ENCODE results near the gene CENPE. TPM values are rescaled to one million over a fixed set of nuclear protein-coding genes. Genes with fewer than 3 reads are reported as not detected.

CENPE gene
- total and polyA plus RNA-seq, 4 donors, result 0.25 to 20.9 (median 0.72) TPM

- WGBS, result 23% methylated on average over 2 of the region's 2 CpGs
- Histone ChIP-seq H3K4me3 (ENCODE audit: low read depth in 1 of 3, low read length in 3 of 3) (no peak overlapping the region), H3K9ac (ENCODE audit: low read depth in 1 of 2, low read length in 2 of 2) (no peak overlapping the region), H3K4me1 (ENCODE audit: control insufficient read depth in 4 of 4, insufficient read depth in 4 of 4, low read length in 3 of 4) (peaks cover 0 to 13% (median 8%) of the 10 kb centered on the region in 4 donors), H3K36me3 (ENCODE audit: control insufficient read depth in 4 of 4, insufficient read depth in 3 of 4, low read depth in 1 of 4, low read length in 3 of 4) (no peaks in the 10 kb centered on the region), H3K27ac (ENCODE audit: low read depth in 1 of 2, low read length in 2 of 2) (no peak overlapping the region), H3K27me3 (ENCODE audit: control insufficient read depth in 4 of 4, insufficient read depth in 4 of 4, low read length in 3 of 4) (no peaks in the 10 kb centered on the region), H3K9me3 (ENCODE audit: control insufficient read depth in 4 of 4, low read length in 3 of 4) (no peaks in the 10 kb centered on the region)
- DNase-seq (ENCODE audit: low spot score), result no peak
- TF ChIP-seq JUND (IDR thresholded peaks at IDR 0.05), result no peak
- no peak for TF ChIP-seq REST (IDR thresholded peaks at IDR 0.05)
- no peak for TF ChIP-seq HNF4A (conservative IDR thresholded peaks at IDR 0.05)
- no peak for TF ChIP-seq EGR1 (IDR thresholded peaks at IDR 0.05; ENCODE audit: low read depth in 2 of 2)
- no peak for TF ChIP-seq FOXA1 (IDR thresholded peaks at IDR 0.05)
- no peak for TF ChIP-seq YY1 (IDR thresholded peaks at IDR 0.05)
- TF ChIP-seq MAX (IDR thresholded peaks at IDR 0.05), result no peak
- TF ChIP-seq CTCF (IDR thresholded peaks at IDR 0.05; ENCODE audit: low read depth, low read length, missing input control), result no peak
- TF ChIP-seq RAD21 (IDR thresholded peaks at IDR 0.05), result no peak
- no peak for TF ChIP-seq RXRA (IDR thresholded peaks at IDR 0.05)
- no peak for TF ChIP-seq FOXA2 (IDR thresholded peaks at IDR 0.05)
- no peak for TF ChIP-seq HNF4G (IDR thresholded peaks at IDR 0.05)
- TF ChIP-seq SP1 (IDR thresholded peaks at IDR 0.05), result no peak
Observed at GRCh38 chr4:103201724-103202123, 3.6 kb upstream of the CENPE start.

- Histone ChIP-seq H3K27ac (ENCODE audit: low read depth in 1 of 2, low read length in 2 of 2) (no peak overlapping the region), H3K9ac (ENCODE audit: low read depth in 1 of 2, low read length in 2 of 2) (no peak overlapping the region), H3K36me3 (ENCODE audit: control insufficient read depth in 4 of 4, insufficient read depth in 3 of 4, low read depth in 1 of 4, low read length in 3 of 4) (no peaks in the 10 kb centered on the region), H3K27me3 (ENCODE audit: control insufficient read depth in 4 of 4, insufficient read depth in 4 of 4, low read length in 3 of 4) (no peaks in the 10 kb centered on the region), H3K4me3 (ENCODE audit: low read depth in 1 of 3, low read length in 3 of 3) (no peak overlapping the region), H3K4me1 (ENCODE audit: control insufficient read depth in 4 of 4, insufficient read depth in 4 of 4, low read length in 3 of 4) (peaks cover 0 to 13% (median 8%) of the 10 kb centered on the region in 4 donors), H3K9me3 (ENCODE audit: control insufficient read depth in 4 of 4, low read length in 3 of 4) (no peaks in the 10 kb centered on the region)
- no peak for DNase-seq (ENCODE audit: low spot score)
- TF ChIP-seq SP1 (IDR thresholded peaks at IDR 0.05) (no peak), HNF4G (IDR thresholded peaks at IDR 0.05) (no peak), TAF1 (conservative IDR thresholded peaks at IDR 0.05) (no peak), ZBTB33 (IDR thresholded peaks at IDR 0.05) (no peak), RAD21 (IDR thresholded peaks at IDR 0.05) (no peak), CTCF (IDR thresholded peaks at IDR 0.05; ENCODE audit: low read depth, low read length, missing input control) (no peak), JUND (IDR thresholded peaks at IDR 0.05) (no peak)
- 93% methylated on average over 2 of the region's 2 CpGs for WGBS
Observed at GRCh38 chr4:103201253-103201652, 3.1 kb upstream of the CENPE start.

Measured in liver (tissue), 9 donors.